H54 (cell line): ENCODE results near the gene CDH22.

ENCODE experiments used
- DNase-seq: peaks from one replicate; pipeline ENCODE4 v3.0.0; 2011; ENCODE audit warnings: low spot score, mixed read lengths; ENCODE audit not compliant: insufficient read length
- FAIRE-seq: peaks from 3 replicates; lab custom pipeline; 2011; peaks lifted over from hg19 to GRCh38; lab: Jason Lieb, UNC
- POLR2A ChIP-seq: IDR thresholded peaks from 2 replicates; pipeline ENCODE4 v1.6.1; 2011; ENCODE audit warnings: low read depth, mild to moderate bottlenecking, low read length

The CDH22 gene

DNA sequence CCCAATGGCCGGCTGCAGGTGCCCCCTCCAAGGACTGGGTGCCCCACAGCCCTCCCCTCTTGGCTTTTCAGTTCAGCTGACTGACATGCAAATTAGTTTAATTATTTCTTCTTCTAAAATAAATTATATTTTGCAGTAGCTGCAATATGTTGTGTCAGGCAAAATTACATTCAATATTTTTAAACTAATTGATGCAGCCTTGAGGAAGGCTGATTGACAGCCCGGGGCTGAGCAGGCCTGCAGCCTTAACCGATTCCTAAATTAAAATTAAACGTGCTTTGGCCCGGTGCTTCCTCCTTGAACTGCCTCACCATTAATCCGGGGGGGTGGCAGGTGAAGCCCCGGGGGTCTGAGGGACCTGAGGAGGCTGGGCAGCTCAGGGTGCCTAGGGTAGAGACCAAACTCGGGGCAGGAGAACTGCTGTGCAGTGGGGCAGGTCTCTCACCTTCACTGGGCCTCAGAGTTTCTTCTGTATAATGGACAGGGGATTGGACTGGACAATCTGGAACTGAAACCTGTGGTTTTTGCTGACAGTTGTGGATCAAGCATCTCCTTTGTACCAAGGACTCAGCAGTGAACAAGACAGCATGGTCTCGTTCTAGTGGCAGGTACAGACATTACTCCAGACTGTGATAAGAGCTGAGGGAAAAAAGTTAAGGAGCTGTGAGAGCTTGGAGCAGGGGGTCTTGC, 117.7 kb downstream of the CDH22 start:
- no peak for TF ChIP-seq POLR2A
- no peak for DNase-seq
- FAIRE-seq, result no peak

DNA sequence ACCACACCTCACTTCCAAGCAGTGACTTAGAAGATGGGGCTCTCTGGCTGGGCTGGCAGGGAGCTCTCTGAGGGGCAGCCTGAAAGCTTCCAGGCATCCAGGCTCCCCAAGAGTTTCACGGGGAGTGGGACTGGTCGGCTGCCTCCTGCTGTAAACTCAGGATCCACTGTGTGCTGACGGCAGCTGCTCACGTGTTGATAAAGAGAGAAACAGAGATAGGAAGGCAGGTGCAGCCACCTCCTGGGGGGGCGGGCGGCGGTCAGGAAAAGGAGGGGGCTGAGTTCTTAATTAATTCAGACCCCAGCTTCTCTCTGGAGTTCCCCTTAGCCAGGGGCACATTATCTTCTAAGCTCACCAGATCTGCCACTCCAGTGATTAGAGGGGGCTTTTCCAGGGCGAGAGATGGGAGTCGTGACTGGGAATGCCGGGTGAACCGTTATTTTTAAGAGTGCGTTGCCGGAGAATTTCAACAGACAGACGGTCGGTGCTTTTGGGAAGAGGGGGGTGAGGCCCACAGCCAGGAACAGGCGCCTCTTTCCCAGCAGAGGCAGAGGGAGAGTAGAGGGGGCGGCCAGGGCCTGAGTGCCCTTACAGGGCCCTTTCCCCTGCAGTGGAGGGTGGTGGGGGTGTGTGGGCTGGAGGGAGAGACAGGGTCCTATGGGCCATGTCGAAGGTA, 119.3 kb downstream of the CDH22 start:
- no peak for TF ChIP-seq POLR2A
- DNase-seq (no peak), FAIRE-seq (no peak)

DNA sequence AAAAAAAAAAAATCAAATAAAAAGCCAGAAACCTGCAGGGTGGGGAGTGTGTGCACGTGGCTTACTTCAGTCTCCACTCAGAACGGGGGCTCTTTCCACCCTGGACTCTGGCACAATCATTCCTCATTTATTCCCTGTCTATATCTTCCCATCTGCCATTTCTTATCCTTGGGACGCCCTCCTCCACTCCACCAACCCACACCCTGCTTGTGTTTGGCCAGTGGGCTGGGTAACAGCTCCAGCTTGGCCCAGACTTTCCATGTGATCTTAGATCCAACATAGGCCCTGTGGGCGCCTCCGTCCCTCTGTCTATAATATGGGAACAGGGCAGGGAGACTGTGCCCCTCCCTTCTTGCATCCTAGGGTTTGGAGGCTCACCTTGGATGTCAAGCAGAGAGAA, 122.1 kb downstream of the CDH22 start:
- no peak for FAIRE-seq
- no peak for DNase-seq
- no peak for TF ChIP-seq POLR2A

DNA sequence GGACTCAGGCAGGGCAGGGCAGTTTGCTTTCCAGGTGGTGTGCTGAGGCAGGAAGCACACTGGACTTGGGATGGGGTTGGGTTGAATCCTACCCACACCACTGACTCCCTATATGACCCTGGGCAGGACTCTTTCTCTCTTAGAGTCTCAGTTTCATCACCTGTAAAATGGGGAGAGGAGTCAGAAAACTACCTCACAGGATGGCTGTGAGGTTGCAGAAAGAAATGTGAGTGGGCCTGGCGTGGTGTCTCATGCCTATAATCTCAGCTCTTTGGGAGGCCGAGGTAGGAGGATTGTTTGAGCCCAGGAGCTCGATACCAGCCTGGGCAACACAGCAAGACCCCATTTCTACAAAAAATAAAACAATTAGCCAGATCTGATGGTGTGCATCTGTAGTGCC, 122.9 kb downstream of the CDH22 start:
- no peak for FAIRE-seq
- no peak for TF ChIP-seq POLR2A
- no peak for DNase-seq

DNA sequence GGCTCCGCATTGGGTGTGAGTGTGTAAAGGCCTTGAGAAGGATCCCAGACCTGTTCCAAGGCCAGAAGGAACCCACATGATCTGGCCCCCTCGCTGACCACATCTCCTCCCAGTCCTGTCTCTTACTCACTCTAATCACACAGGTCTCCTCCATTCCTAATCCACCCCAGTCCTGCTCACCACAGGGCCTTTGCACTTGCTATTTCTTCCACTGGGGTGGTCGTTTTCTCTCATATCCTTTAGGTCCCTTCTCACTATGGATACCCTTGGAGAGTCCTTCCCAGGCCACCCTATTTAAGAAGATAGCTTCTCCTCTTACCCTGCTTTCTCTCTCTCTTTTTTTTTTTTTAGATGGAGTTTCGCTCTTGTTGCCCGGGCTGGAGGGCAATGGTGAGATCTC, 124.5 kb downstream of the CDH22 start:
- no peak for TF ChIP-seq POLR2A
- DNase-seq, result no peak
- no peak for FAIRE-seq

DNA sequence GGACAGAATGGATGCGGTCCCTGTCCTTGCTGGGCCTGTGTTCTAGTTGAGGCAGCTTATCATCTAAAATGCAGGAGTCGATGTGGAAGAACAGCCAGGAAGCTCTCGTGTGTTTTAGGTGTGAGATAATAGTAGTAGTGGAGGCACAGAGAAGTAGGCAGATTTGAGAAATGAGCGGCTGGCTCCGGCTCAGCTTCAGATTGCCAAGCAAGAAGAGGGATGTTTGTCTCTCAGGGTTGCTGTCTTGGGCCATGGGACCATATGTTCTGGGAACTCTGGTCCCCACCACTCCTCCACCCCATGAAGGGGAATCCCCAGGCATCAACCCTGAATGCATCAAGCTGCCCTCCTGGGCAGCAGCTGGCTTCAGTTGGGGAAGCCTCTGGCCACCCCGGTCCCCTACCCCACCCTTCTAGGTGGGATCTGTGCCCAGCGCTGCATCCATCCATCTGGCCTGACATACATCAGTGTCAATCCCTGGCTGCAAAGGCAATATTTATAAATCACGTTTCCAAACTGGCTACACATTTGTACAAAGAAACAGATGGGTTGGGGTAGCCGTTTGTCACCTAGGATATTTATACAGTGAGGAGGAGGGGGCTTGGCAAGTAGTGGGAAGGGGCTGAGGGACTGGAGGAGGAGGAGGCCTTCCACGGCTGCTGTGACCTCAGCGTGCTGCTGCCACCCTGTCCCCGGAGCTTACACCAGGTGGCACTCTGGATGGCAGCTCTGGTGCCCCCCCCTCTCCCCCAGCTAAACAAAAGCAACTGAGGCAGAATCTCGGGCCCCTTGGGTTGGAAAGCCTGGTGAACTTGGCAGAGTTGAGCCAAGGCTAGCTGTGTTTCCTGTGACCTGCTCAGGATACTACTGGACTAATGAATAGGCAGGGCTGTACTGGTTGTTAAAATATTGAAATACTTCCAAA, 125.8 kb downstream of the CDH22 start:
- FAIRE-seq (no peak), DNase-seq (no peak)
- TF ChIP-seq POLR2A, result no peak

DNA sequence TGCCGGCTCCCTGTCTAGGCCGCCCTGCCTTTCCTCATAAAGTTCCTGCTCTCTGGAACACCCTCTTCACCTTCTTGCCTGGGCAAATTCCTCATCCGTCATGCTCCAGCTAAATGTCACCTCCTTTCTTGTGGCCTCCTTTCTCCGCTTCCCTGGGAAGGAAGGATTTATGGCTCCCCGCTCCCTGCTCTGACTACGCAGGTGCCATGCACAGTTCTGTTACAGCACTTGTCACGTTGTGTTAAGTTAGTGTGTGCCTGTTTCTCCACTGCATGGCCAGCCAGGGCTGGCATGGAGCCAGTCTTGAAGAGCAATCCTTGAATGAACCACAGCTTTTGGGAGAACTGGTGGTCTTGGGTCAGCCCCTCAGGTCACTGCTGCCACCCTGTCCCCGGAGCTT, 128.4 kb downstream of the CDH22 start:
- FAIRE-seq, result no peak
- TF ChIP-seq POLR2A, result no peak
- no peak for DNase-seq

DNA sequence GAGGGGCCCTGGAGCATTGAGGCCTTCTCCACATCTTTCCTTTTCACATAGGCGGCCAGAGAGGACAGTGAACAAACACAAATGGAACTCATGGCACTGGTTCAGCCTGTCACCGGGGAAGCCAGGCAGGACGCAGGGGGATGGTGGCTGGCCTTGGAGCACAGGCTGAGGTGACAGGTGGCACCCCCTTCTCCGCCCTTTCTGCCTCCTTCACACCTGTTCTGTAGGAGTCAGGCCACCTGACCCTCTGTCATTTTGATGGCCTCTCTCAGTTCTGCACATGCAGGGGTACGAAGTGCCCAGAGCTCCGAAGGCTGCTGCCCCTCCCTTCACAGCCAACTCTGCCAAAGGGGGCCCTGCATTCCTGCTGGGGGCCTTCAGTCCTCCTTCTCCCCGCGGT, 129.4 kb downstream of the CDH22 start:
- TF ChIP-seq POLR2A, result no peak
- FAIRE-seq (no peak), DNase-seq (no peak)

DNA sequence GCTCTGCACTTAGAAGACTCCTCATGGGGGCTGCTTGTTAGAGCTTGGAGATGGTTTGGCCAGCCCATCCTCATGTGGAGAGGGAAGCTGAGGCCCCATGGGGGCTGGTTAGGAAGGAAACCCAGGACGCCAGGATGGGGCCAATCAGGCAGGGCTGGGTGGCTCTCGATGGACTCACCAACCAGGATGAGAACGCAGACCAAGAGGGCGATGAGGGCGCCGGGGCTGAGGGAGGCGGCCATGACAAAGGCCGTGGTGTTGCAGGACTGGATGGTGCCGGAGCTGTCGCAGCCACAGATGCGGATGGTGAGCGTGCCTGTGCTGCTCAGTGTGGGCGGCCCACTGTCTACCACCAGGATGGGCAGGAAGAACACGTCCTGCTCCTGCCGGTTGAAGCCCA, 130.5 kb downstream of the CDH22 start:
- DNase-seq (no peak), FAIRE-seq (no peak)
- TF ChIP-seq POLR2A, result no peak

DNA sequence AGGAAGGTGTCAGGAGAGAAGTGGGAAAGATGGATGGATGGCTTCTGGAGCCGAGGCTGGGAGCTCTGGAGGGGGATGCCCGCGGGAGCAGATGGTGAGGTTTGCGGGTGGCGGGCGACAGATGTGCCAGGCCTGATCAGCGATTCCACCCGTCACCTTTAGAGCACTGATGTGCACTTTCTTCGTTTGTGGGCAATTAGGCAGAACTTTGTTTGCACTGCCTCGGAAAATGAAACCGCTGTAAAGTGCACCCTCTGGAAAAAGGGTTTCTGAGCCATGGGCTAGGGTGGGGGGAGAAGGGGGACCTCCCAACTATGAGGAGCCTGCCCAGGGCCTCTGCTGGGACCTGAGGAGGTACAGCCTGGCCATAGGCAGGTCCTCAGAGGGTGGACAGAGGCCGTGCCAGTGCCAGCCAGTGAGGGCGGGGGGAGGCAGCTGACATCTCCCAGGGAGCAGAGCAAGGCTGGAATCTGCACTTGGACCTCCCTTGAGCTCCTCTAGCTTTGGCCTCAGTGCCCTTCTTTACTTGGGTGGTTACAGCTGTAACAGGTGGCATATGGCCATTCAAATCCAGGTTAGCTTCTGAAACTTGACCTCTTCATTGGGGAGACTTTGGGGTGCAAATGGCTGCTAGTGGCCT, 131.4 kb downstream of the CDH22 start:
- FAIRE-seq, result no peak
- no peak for TF ChIP-seq POLR2A
- DNase-seq, result no peak

DNA sequence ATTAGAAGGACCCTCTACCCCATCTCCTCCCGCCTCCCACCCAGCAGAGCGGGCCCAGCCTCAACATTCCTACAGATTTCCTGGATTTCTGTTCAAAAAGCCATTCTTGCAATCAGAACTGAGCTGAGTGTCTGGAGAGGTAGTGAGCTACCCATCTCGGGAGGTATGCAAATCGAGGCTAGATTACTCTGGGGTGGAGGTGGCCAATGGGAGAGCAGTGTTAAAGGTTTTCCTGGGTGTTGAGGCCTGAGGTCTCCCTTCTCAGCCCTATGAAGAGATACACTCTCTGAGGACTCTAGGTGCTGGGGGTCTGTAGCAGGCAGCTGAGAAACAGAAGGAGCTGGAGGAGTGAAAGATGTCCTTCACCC, 133.2 kb downstream of the CDH22 start:
- no peak for TF ChIP-seq POLR2A
- no peak for FAIRE-seq
- no peak for DNase-seq

DNA sequence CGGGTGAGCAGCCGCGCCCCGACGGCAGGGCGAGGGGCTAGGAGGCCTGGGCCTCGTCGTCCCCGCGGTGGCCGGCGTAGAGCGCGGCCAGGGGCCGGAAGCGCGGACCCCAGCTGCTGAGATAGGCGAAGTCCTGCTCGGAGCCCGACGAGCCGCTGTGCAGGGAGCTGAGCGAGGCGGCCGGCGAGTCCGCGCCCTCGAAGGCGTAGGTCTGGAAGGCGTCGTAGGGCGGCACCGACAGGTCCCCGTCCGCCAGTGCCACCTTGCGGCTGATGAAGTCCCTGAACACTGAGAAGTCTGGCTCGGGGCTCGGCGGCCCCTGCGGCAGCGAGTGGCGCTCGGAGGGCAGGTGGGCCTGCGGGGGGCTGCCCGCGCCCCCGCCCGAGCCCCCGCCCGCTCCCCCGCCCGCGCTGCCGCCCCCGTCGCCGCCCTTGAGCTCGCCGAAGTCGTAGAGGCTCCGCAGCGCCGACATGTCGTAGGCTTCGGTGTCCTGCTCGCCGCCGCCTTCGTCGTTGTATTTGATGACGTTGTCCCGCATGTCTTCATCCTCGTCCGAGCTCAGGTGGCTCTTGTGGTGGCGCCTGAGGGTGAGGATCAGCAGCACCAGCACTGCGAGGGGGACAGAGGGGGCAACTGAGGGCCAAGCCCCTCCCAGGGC, 133.7 kb downstream of the CDH22 start:
- TF ChIP-seq POLR2A, result no peak
- DNase-seq (no peak), FAIRE-seq (no peak)
